Nephron progenitor cell (in vitro differentiated cells): ENCODE results near the gene HEPACAM.

Source experiments
- DNase-seq: peaks from one replicate; pipeline ENCODE4 v3.0.0; 2021
- H3K27ac Mint-ChIP-seq: 2 replicates; pipeline ENCODE4 v1.8.0; 2021; ENCODE audit warnings: mild to moderate bottlenecking, moderate library complexity, mixed read lengths
- H3K27me3 Mint-ChIP-seq: 2 replicates; pipeline ENCODE4 v1.8.0; 2021; ENCODE audit warnings: mild to moderate bottlenecking, low read depth, mixed read lengths; ENCODE audit not compliant: poor library complexity
- H3K36me3 Mint-ChIP-seq: 2 replicates; pipeline ENCODE4 v1.8.0; 2021; ENCODE audit warnings: low read depth, mixed read lengths
- H3K4me1 Mint-ChIP-seq: 2 replicates; pipeline ENCODE4 v1.8.0; 2021; ENCODE audit warnings: mixed read lengths
- H3K4me3 Mint-ChIP-seq: 2 replicates; pipeline ENCODE4 v1.8.0; 2021; ENCODE audit warnings: mild to moderate bottlenecking, moderate library complexity, mixed read lengths
- H3K9me3 Mint-ChIP-seq: 2 replicates; pipeline ENCODE4 v1.8.0; 2021; ENCODE audit warnings: mild to moderate bottlenecking, moderate library complexity, mixed read lengths
- TF ChIP-seq, protein P1 (sequence below): fragments of 200-600 bp; sonication (generic); IDR thresholded peaks from 2 replicates; pipeline ENCODE4 v1.5.0; 2021; ENCODE audit warnings: antibody characterized with exemption

The HEPACAM gene

DNA sequence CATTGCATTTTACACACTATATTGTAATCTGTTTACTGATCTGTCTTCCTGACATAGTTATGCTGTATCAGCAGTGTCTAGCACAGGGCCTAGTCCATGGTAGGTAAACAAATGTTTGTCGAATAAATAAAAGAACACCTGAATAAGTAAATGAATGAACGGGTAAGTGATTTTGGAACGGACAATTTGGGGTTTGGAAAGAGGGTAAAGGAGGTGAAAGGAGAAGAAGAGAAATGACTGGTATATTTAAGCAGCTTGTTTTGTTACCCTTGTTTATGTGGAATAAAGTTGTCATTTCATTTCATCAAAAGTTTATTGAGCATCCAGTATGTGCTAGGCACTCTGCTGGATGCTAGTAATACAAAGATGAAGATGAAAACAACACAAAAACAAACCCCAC lies 16.9 kb downstream of the HEPACAM start, which contains the start of gene HEPN1:
Gene HEPN1 (plus strand): TSS at position 301 of the 400 bp plus-strand sequence.
- Mint-ChIP-seq H3K4me1 (peaks cover 3% of the 10 kb centered on the region), H3K36me3 (peaks cover 3% of the 10 kb centered on the region), H3K27me3 (peaks cover 61% of the 10 kb centered on the region), H3K9me3 (peaks cover 28% of the 10 kb centered on the region), H3K4me3 (no peak within 1 kb of the TSS), H3K27ac (no peak within 1 kb of the TSS)
- no peak for DNase-seq
- TF ChIP-seq, protein P1, sequence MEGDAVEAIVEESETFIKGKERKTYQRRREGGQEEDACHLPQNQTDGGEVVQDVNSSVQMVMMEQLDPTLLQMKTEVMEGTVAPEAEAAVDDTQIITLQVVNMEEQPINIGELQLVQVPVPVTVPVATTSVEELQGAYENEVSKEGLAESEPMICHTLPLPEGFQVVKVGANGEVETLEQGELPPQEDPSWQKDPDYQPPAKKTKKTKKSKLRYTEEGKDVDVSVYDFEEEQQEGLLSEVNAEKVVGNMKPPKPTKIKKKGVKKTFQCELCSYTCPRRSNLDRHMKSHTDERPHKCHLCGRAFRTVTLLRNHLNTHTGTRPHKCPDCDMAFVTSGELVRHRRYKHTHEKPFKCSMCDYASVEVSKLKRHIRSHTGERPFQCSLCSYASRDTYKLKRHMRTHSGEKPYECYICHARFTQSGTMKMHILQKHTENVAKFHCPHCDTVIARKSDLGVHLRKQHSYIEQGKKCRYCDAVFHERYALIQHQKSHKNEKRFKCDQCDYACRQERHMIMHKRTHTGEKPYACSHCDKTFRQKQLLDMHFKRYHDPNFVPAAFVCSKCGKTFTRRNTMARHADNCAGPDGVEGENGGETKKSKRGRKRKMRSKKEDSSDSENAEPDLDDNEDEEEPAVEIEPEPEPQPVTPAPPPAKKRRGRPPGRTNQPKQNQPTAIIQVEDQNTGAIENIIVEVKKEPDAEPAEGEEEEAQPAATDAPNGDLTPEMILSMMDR = no peak

DNA sequence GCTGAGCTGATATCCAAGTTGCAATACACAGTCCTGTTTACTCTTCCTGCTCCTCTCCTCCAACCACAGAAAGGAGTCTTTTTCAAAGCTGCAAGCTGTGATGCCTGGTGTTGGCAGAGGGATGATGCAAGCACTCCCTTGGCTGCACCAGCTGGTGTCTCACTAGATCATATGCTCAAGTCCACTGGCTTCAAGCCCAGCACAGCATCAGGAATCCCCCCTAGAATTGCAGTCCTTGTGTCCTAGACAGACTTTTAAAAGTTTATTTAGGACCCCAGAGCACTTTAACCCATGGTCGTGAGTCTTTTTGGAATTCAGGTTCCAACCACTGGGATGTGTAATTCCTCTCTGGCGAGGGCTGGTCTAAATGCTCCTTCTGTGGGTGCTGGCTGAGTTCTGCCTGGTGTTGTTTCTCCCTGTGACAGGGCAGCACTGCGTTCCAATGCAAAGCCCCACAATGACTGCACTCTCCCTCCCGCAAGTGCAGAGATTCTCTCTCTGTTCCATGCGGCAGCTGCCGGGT lies 18.7 kb downstream of the HEPACAM start:
- peaks cover 3% of the 10 kb centered on the region for H3K36me3 Mint-ChIP-seq
- no peak overlapping the region for H3K4me3 Mint-ChIP-seq
- peaks cover 39% of the 10 kb centered on the region for H3K9me3 Mint-ChIP-seq
- no peak overlapping the region for H3K27ac Mint-ChIP-seq
- TF ChIP-seq, protein P1 = no peak
- H3K27me3 Mint-ChIP-seq = peaks cover 45% of the 10 kb centered on the region
- no peak for DNase-seq
- H3K4me1 Mint-ChIP-seq = peaks cover 3% of the 10 kb centered on the region

DNA sequence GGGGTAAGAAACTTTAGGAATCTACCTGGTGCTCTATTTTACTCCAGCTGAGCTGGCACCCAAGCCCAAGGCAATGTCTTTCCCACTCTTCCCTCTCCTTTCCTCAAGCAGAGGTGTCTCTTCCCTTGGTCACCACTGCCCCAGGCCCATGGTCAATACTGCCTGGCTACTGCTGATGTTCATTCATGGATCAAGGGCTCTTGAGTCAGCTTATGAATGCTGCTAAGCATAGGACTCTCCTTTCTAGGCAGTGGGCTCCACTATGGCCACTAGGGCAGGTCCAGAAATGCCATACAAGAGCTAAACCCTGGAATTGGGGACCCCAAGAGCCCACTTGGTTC lies 19.5 kb downstream of the HEPACAM start:
- H3K27ac Mint-ChIP-seq = no peak overlapping the region
- H3K4me3 Mint-ChIP-seq = no peak overlapping the region
- no peak for DNase-seq
- TF ChIP-seq, protein P1 = no peak
- peaks cover 3% of the 10 kb centered on the region for H3K4me1 Mint-ChIP-seq
- peaks cover 43% of the 10 kb centered on the region for H3K9me3 Mint-ChIP-seq
- H3K36me3 Mint-ChIP-seq = peaks cover 10% of the 10 kb centered on the region
- peaks cover 43% of the 10 kb centered on the region for H3K27me3 Mint-ChIP-seq

DNA sequence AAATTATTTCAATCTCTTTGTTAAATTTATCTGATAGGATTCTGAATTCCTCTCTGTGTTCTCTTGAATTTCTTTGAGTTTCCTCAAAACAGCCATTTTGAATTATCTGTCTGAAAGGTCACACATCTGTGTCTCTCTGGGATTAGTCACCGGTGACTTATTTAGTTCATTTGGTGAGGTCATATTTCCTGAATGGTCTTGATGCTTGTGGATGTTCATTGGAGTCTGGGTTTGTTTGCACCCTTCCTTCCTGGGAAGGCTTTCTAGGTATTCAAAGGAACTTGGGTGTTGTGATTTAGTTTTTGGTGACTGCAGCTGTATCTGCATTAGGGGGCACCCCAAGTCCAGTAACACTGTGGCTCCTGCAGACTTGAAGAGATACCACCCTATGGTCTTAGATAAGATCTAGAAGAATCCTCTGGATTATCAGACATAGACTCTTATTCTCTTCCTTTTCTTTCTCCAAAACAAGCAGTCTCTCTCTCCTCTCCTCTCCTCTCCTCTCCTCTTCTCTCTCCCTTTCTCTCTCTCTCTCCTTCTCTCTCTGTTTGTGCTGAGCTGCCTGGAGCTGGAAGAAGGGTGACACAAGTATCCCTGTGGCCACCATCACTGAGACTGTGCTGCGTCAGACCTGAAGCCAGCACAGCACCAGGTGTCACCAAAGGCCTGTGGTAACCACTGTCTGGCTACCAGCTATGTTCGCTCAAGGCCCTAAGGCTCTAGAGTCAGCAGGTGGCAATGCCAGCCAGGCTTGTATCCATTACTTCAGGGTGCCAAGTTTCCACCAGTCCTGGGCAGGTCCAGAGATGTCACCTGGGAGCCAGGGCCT lies 20.1 kb downstream of the HEPACAM start:
- TF ChIP-seq, protein P1 = no peak
- Mint-ChIP-seq H3K27me3 (peaks cover 42% of the 10 kb centered on the region), H3K9me3 (peaks cover 48% of the 10 kb centered on the region), H3K4me1 (peaks cover 3% of the 10 kb centered on the region), H3K4me3 (no peak overlapping the region), H3K27ac (peak overlapping the region; percentile 38), H3K36me3 (peaks cover 10% of the 10 kb centered on the region)
- DNase-seq = no peak

DNA sequence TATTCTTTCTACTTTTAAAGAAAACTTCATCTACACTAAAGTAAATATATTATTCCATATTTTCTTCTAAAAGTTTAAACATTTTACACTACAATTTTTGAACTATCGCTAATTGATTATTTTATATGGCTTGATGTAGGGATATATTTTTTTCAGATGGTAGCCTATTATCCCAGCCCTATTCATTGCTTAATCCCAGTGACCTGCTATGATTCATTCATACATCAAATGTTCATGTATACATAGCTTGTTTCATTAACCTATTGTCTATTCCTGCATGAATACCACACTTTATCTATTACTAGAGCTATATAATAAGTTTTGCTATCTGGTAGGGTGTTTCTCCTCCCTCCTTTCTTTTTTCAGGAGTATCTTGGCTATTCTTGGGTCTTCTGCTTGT lies 33.2 kb downstream of the HEPACAM start:
- no peak overlapping the region for H3K4me3 Mint-ChIP-seq
- peaks cover 23% of the 10 kb centered on the region for H3K4me1 Mint-ChIP-seq
- H3K27me3 Mint-ChIP-seq = peaks cover 60% of the 10 kb centered on the region
- DNase-seq = no peak
- TF ChIP-seq, protein P1 = no peak
- no peak overlapping the region for H3K27ac Mint-ChIP-seq
- H3K9me3 Mint-ChIP-seq = peaks cover 9% of the 10 kb centered on the region
- no peaks in the 10 kb centered on the region for H3K36me3 Mint-ChIP-seq

DNA sequence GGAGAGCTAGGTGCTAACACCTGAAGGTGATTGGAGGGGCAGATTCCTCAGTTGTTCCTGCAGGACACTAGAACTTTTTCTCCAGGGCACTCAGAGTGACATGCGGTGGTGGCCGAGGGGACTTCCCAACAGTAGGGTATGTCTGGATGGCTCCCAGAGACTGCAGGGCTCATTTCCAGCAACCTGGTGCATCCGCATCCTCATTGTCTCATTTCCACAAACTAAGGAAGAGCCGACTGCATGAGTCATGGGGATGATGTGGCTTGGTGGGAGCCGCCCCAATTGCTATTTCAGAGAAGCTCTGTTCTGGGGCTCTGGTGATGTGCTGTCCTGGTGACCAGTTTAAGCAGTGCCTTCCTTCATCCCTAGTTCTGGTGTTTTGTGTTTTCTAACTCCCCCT lies 35.4 kb downstream of the HEPACAM start:
- Mint-ChIP-seq H3K9me3 (peaks cover 3% of the 10 kb centered on the region), H3K27me3 (peaks cover 48% of the 10 kb centered on the region), H3K27ac (no peak overlapping the region), H3K36me3 (no peaks in the 10 kb centered on the region), H3K4me1 (peaks cover 29% of the 10 kb centered on the region), H3K4me3 (no peak overlapping the region)
- TF ChIP-seq, protein P1 = no peak
- no peak for DNase-seq
